ENCODE measurements around the gene BICRAL. TPM values are rescaled to one million over a fixed set of nuclear protein-coding genes. Genes with fewer than 3 reads are reported as not detected.
"Not testable (repeated sequence)": the region's sequence is repeated elsewhere in the genome, so short reads cannot be mapped to it uniquely, and the experiment has no call there.

Gene BICRAL
- total RNA-seq, 1 donor from 2014 or later, result 9.2 TPM

DNA sequence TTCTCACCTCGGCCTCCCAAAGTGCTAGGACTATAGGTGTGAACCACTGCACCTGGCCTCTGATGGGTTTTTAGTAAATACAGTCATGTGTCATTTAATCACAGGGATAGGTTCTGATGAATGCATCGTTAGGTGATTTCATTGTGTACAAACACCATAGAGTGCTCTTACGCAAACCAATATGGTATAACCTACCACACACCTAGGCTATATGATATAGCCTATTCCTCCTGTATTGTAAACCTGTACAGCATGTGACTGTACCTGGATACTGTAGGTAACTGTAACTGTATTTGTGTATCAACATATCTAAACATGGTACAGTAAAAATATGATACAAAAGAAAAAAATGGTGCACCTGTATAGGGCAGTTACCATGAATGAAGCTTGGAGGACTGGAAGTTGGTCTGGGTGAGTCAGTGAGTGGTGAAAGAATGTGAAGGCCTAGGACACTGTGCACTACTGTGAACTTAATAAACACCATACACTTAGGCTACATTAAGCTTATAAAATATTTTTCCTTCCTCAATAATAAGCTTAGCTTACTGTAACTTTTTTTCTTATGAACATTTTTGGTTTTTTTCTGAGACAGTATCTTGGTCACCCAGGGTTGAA is 10.0 kb downstream of the BICRAL start:
- H3K4me1 Mint-ChIP-seq (ENCODE audit: unreplicated experiment), result peaks cover 6% of the 10 kb centered on the region
- no peak for TF ChIP-seq CTCF (IDR thresholded peaks at IDR 0.05; ENCODE audit: unreplicated experiment)
- no peak overlapping the region for H3K27ac Mint-ChIP-seq (ENCODE audit: unreplicated experiment)
- DNase-seq (ENCODE audit: low spot score), result no peak
- H3K36me3 Mint-ChIP-seq (ENCODE audit: low read depth, unreplicated experiment), result no peaks in the 10 kb centered on the region
- H3K27me3 Mint-ChIP-seq (ENCODE audit: unreplicated experiment), result no peaks in the 10 kb centered on the region
- no peaks in the 10 kb centered on the region for H3K9me3 Mint-ChIP-seq (ENCODE audit: unreplicated experiment)
- no peak overlapping the region for H3K4me3 Mint-ChIP-seq (ENCODE audit: unreplicated experiment)

GRCh38 chr6:42795651-42796050 is 13.8 kb downstream of the BICRAL start:
- Mint-ChIP-seq H3K27me3 (ENCODE audit: unreplicated experiment) (no peaks in the 10 kb centered on the region), H3K4me1 (ENCODE audit: unreplicated experiment) (no peaks in the 10 kb centered on the region), H3K27ac (ENCODE audit: unreplicated experiment) (no peak overlapping the region), H3K36me3 (ENCODE audit: low read depth, unreplicated experiment) (no peaks in the 10 kb centered on the region), H3K9me3 (ENCODE audit: unreplicated experiment) (no peaks in the 10 kb centered on the region), H3K4me3 (ENCODE audit: unreplicated experiment) (no peak overlapping the region)
- no peak for DNase-seq (ENCODE audit: low spot score)
- no peak for TF ChIP-seq CTCF (IDR thresholded peaks at IDR 0.05; ENCODE audit: unreplicated experiment)

DNA sequence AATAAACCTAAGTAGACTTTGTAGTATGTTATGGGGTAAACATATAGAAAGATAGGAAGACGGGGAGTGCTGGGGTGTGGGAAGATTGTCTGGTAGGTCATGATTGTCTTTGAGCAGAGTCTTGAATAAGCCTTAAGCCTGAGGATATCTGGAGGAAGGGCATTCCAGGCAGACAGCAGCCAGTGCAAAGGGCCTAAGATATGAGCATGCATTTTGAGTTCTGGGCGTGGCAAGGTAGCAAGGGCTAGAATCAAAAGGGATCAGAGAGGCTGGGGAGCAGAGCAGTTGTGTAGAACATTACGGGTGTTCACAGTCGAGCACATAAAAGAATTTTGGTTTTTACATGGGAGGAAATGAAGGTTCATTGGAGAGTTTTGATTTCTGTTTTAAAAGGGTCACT is 14.3 kb downstream of the BICRAL start:
- no peaks in the 10 kb centered on the region for H3K36me3 Mint-ChIP-seq (ENCODE audit: low read depth, unreplicated experiment)
- no peak overlapping the region for H3K4me3 Mint-ChIP-seq (ENCODE audit: unreplicated experiment)
- no peak for TF ChIP-seq CTCF (IDR thresholded peaks at IDR 0.05; ENCODE audit: unreplicated experiment)
- no peak for DNase-seq (ENCODE audit: low spot score)
- no peak overlapping the region for H3K27ac Mint-ChIP-seq (ENCODE audit: unreplicated experiment)
- no peaks in the 10 kb centered on the region for H3K4me1 Mint-ChIP-seq (ENCODE audit: unreplicated experiment)
- H3K27me3 Mint-ChIP-seq (ENCODE audit: unreplicated experiment), result no peaks in the 10 kb centered on the region
- no peaks in the 10 kb centered on the region for H3K9me3 Mint-ChIP-seq (ENCODE audit: unreplicated experiment)

DNA sequence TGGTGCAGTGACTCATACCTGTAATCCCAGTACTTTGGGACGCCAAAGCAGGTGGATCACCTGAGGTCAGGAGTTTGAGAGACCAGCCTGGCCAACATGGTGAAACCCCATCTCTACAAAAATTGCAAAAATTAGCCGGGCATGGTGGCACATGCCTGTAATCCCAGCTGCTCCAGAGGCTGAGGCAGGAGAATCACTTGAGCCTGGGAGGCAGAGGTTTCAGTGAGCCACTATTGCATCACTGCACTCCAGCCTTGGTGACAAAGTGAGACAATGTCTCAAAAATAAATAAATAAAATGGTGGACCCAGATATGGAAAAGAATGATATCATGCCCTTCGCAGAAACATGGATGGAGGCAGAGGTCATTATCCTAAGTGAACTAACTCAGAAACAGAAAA is 15.8 kb downstream of the BICRAL start:
- DNase-seq (ENCODE audit: low spot score); H3K4me1 Mint-ChIP-seq (ENCODE audit: unreplicated experiment): not testable (repeated sequence)

GRCh38 chr6:42805297-42805861 is 23.5 kb downstream of the BICRAL start:
- Mint-ChIP-seq H3K36me3 (ENCODE audit: low read depth, unreplicated experiment) (no peaks in the 10 kb centered on the region), H3K9me3 (ENCODE audit: unreplicated experiment) (no peaks in the 10 kb centered on the region), H3K27me3 (ENCODE audit: unreplicated experiment) (no peaks in the 10 kb centered on the region), H3K4me1 (ENCODE audit: unreplicated experiment) (no peaks in the 10 kb centered on the region), H3K27ac (ENCODE audit: unreplicated experiment) (no peak overlapping the region), H3K4me3 (ENCODE audit: unreplicated experiment) (no peak overlapping the region)
- no peak for DNase-seq (ENCODE audit: low spot score)
- TF ChIP-seq CTCF (IDR thresholded peaks at IDR 0.05; ENCODE audit: unreplicated experiment), result no peak

More for the DNA sequence above, 15.8 kb downstream of the BICRAL start:
- not testable (repeated sequence) for H3K27ac Mint-ChIP-seq (ENCODE audit: unreplicated experiment); H3K36me3 Mint-ChIP-seq (ENCODE audit: low read depth, unreplicated experiment); H3K9me3 Mint-ChIP-seq (ENCODE audit: unreplicated experiment); H3K4me3 Mint-ChIP-seq (ENCODE audit: unreplicated experiment); H3K27me3 Mint-ChIP-seq (ENCODE audit: unreplicated experiment)

DNA sequence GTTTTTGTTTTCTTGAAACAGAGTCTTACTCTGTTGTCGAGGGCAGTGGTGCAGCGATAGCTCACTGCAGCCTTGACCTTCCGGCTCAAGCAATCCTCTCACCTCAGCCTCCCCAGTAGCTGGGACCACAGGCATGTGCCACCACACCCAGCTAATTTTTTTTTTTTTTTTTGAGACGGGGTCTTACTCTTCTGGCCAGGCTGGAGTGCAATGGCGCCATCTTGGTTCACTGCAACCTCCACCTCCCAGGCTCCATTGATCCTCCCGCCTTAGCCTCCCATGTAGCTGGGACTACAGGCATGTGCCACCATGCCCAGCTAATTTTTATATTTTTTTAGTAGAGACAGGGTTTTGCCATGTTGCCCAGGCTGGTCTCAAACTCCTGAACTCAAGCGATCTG is 24.5 kb downstream of the BICRAL start:
- H3K36me3 Mint-ChIP-seq (ENCODE audit: low read depth, unreplicated experiment); H3K27ac Mint-ChIP-seq (ENCODE audit: unreplicated experiment); H3K4me3 Mint-ChIP-seq (ENCODE audit: unreplicated experiment); DNase-seq (ENCODE audit: low spot score); H3K27me3 Mint-ChIP-seq (ENCODE audit: unreplicated experiment); H3K4me1 Mint-ChIP-seq (ENCODE audit: unreplicated experiment); H3K9me3 Mint-ChIP-seq (ENCODE audit: unreplicated experiment): not testable (repeated sequence)

Measured in endothelial cell (in vitro differentiated cells).